ENCODE data around the gene ZNF223.

DNA sequence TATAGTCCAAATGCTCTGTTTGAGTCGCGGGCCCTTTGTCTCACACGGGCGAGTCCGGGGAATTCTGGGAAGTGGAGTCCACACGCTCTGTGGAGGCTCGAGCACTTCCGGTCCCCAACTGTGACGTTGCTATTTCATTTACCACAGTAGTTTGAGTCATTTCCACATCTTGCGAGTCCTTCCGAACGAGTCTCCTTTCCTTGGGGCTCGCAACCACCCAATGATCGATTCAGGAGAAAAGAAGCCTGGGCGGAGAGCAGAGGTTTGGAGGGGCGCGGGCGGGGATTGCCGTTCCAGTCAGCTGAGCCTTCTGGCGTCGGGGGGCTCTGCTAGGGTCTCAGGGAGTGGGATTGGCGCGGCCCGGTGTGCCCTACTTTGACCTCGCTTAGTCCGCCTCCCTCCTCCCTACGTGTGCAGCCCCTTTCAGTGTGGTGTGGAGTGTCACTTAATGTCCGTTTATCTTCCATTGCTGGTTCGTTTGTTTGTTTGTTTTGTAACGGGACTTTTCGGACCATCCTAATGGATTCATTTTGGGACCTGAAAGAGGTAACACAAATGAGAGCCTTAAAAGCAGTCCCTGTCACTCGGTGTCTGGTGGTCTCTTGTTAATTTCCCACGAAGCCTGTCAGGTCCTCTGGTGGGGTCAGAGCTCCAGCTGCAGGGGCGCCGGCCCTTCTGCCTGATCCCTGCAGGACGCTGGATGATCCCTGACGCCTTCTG is 26.5 kb upstream of the ZNF223 start, which contains the start of gene ZNF222:
- TF ChIP-seq CTCF (IDR thresholded peaks at IDR 0.05) (no peak), POLR2A (IDR thresholded peaks at IDR 0.05) (no peak), POLR2AphosphoS5 (IDR thresholded peaks at IDR 0.05; ENCODE audit: insufficient read depth in 1 of 2, low read depth in 1 of 2) (peak; percentile 36 to 84)
